ENCODE results near the gene TAGLN3.

The TAGLN3 gene

DNA sequence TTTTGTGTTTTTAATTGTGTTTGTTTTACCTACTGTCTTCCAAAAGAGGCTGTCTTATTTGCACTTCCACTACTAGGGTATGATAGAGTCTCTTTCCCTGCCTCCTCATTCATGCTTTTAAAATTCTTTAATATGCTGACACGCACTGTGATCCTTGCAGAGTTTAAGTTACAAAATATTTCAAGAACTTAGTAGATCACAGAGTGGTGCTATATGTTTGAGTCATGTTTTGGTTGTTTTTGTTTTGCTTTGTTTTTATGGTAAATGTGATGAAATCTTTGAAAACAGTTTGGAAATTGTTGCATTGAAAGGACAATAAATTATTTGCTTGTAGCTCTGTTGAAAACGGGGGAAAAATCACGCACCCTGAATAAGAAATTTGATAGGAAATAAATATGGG, 25.8 kb upstream of the TAGLN3 start:
- intact Hi-C loops (cut with DNase I) = no loop called here
- no peak for DNase-seq

DNA sequence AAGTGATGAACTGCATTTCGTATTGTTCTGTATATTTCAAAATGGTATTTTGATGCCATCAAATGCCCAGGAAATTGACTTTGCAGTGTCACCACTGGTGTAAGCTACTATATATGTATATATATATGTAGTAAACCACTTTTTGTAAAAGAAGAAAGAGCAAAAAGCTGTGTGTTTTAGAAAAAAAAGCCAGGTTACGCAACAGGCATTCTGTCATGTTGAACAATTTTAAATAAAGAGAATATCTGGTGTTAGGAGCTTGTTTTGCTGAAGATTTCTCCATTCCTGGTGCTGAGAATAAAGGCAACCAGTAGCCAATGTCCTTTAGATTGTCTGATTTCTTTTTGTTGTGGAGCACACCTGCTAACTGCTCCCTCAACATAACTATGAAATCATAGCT, 23.6 kb upstream of the TAGLN3 start:
- intact Hi-C loops (cut with DNase I) = no loop called here
- DNase-seq = no peak

DNA sequence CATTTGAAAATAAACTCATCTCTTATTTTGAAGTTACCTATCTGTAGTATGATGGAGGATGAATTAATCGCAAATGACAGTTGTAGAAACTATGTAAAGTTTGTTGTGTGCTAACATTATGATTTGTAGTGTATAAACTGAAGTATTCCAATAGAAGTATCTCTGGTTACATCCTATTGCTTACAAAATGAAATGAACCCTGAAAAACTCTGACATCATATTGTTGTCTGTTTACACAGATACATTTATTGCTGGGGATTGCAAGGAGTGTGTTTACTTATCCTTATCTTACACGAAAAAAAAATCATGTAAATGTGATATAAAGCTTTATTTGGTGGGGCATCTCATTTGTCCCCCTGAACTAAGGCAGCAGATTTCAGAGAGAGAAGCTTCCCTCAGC, 22.5 kb upstream of the TAGLN3 start:
- intact Hi-C loops (cut with DNase I) = no loop called here
- no peak for DNase-seq

DNA sequence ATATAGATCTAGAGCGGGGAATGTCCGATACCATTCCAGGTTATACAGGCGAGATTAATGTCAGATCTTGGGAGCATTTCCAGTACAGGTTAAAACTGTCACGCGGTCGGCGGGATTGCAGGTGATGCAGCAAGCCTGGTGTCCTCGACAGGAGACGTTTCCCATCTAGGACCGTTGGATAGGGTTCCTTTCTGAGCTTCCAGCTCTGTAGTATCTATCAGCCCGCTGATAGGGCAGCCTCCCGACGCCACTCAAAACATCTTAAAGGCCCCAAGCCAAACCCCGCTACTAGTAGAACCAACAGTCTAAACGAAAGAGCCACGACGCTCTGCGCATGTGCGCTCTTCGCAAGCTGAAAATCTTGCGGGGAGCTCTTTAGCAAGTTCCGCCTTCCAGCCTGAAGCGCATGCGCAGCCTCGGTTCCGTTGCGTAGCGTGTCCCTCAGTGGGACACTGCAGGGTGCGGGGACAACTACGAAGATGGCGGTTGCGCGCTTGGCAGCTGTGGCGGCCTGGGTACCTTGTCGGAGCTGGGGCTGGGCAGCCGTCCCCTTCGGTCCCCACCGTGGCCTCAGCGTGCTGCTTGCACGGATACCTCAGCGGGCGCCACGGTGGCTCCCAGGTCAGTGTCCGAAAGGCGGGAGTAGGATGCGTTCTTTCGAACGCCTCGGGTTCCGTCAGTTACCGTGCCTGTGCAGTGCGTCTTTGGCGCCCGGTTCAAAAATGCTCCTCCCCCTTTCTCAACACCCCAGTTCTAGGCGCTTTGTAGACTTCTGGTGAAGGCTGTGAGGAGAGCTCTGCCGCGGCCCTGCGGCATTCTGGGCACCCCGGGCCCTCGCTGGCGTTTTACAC, 19.9 kb upstream of the TAGLN3 start, which contains the start of gene ABHD10:
ABHD10 (plus strand) TSS at position 444 of the 851 bp plus-strand sequence; CDS start at position 480, 36 bp downstream.
- peak; percentile 93 to 99 (median 97) for DNase-seq
- intact Hi-C loops (cut with DNase I) = no loop called here

DNA sequence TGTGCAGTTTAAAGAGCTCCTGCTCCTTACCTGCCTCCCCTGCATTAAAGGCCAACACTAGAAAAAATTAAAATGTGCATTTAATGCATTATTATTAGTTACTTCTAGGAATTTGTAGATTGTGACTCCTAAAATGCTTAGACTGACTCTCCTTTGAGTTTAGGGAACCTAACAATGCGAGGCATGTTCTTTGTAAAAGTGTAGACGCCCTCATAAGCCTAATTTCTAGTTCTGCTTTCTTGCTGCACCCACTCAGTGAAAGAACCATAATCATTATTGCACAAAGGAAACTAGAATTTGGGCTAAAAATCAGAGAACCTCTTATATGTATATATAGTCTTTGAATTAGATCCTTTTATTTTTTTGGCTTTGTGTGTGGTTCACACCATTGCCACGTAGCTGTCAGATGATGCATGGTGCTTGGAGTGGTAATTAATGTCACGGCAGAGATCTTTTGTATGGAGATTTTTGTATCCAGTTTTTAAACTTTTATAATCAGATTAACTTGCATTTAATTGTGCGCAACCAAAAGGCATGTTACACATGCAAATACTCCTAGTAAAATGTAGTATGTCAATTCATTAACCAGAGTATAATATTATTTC, 19.2 kb upstream of the TAGLN3 start:
- intact Hi-C loops (cut with DNase I) = loop anchor here (10.0 kb wide), 1 partner anchor 65 kb away; no protein-coding TSS in a partner anchor
- no peak for DNase-seq

DNA sequence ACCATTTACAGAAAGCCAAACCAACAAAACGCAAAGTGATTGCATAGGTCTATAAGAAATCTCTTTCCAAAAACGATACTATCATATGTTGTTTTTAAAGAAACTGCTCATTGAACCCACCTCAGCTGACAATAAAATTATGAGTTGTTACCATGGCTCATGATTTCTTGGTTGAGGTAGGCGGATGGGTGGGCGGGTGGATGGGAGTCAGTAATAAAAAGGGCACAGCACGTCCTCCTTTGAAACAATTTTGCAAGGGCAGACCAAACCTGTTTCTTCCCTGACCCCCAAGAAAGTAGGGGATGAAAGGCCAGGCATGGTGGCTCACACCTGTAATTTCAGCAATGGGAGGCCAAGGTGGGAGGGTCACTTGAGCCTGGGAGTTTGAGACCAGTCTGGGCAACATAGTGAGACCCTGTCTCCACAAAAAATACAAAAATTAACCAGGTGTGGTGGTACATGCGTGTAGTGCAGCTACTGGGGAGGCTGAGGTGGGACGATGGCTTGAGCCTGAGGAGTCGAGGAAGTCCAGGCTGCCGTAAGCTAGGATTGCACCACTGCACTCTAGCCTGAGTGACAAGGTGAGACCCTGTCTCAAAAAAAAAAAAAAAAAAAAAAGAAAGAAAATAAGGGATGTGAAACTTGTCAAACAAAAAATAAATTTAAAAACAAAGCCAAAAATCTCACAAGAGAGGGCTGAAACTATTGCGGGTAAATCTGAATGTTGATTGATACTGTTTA, 17.8 kb upstream of the TAGLN3 start:
- intact Hi-C loops (cut with DNase I) = loop anchor here (10.0 kb wide), 1 partner anchor 64 kb away; no protein-coding TSS in a partner anchor

DNA sequence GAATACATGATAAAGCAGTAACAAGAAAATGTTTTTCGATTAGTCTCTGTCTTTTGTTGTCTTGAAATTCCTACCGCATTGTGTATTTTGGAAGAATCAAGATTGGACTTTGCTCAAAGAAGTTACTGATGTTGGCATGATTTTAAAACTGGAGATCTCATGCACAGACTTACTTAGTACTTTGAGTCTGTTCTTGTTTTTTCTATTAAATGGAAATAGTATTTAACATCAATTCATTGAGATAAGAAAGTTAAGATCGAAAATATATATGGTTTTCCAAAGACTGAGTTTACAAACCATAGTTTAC, 17.3 kb upstream of the TAGLN3 start:
- DNase-seq = no peak
- intact Hi-C loops (cut with DNase I) = loop anchor here (10.0 kb wide), 1 partner anchor 63 kb away; no protein-coding TSS in a partner anchor

More for the DNA sequence above, 17.8 kb upstream of the TAGLN3 start:
- peak in 22 of 42 donors; percentile 8 to 72 (median 44) for DNase-seq

DNA sequence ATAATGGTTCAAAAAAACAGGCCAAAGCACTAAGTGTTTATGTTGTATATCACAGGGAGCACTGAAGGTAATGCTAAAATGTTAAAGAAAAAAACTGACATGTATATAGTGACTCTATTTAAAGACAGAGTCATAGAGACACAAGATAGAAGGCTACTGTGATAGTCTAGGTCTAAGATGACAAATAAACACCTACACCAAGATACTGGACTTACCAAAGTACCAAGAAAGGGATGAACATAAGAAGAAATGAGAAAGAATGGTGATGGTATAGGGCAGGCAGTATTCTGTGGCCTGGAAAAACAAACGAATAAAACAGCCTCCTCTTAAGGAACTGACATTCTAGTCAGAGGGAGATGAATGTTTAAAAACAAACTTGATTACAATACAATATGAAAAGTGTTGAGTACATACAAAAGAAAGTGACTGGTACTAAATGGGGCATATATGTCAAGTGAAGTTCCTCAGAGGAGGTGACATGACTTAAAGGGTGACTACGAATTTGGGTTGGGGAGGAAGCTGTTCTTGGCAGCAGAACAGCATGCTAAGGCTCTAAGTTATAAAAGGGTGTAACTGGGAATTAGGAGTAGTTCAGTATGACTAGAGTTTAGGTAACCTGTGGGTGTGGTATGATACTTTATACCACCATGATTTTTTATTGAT, 14.0 kb upstream of the TAGLN3 start:
- no peak for DNase-seq
- intact Hi-C loops (cut with DNase I) = loop anchor here (10.0 kb wide), 1 partner anchor 60 kb away; no protein-coding TSS in a partner anchor

DNA sequence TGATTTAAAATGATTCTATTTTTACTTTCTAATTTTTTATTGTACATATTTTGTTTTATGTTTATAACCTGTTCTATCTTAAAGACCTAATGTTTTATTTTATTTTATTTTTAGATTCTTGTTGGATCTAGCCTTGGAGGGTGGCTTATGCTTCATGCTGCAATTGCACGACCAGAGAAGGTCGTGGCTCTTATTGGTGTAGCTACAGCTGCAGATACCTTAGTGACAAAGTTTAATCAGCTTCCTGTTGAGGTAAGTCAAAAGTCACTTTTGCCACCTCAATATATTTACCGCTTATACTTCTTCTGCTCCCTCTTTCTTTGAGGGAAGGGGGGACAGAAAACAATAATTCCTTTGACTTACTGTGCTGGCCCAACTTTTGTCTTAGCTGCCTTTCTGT, 11.9 kb upstream of the TAGLN3 start:
- no peak for DNase-seq
- intact Hi-C loops (cut with DNase I) = loop anchor here (10.0 kb wide), 1 partner anchor 58 kb away; no protein-coding TSS in a partner anchor

DNA sequence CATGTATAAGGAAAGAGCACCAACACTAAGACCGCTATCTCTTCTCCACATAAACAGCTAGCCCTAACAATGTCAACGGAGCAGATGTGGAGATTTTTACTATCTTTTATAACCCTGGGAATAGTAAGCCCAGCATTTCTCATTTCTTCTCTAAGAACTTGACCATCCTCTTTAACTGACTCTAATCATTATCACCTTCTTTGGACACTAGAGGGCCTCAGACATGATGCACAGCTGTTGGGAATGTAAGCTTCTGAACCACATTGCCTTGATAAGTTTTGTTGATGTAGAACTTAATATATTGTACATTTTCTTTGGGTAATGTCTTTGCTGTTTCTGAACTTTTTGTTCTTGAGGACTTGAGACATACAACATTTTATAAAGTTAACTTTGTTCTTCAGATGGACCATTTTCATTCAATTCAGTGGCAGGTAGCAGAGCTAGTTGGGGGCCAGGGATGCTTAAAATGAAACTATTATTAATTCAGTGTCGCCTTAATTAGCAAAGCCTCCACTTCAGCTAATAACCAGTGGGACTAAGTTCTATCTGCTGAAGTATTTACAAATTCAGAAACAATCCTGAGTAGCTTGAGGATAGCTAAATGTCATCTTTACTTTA, 9.6 kb upstream of the TAGLN3 start:
- intact Hi-C loops (cut with DNase I) = loop anchor here (10.0 kb wide), 1 partner anchor 56 kb away; no protein-coding TSS in a partner anchor
- peak in 3 of 42 donors; percentile 44 to 62 (median 61) for DNase-seq

DNA sequence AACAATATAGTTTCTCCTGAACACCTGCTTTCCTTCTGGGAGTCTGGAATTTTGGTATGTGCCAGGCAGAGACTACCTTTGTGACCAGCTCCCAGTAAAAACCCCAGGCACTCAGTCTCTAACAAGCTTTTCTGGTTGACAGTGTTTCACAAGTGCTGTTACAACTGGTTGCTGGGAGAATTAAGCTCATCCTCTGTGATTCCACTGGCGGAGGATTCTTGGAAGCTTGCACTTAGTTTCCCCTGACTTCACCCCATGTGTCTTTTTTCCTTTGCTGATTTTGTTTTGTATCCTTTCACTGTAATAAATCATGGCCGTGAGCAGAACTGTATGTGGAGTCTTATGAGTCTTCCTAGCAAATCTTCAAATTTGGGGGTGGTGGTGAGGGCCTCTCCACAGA, 5.7 kb upstream of the TAGLN3 start:
- intact Hi-C loops (cut with DNase I) = no loop called here
- DNase-seq = no peak

DNA sequence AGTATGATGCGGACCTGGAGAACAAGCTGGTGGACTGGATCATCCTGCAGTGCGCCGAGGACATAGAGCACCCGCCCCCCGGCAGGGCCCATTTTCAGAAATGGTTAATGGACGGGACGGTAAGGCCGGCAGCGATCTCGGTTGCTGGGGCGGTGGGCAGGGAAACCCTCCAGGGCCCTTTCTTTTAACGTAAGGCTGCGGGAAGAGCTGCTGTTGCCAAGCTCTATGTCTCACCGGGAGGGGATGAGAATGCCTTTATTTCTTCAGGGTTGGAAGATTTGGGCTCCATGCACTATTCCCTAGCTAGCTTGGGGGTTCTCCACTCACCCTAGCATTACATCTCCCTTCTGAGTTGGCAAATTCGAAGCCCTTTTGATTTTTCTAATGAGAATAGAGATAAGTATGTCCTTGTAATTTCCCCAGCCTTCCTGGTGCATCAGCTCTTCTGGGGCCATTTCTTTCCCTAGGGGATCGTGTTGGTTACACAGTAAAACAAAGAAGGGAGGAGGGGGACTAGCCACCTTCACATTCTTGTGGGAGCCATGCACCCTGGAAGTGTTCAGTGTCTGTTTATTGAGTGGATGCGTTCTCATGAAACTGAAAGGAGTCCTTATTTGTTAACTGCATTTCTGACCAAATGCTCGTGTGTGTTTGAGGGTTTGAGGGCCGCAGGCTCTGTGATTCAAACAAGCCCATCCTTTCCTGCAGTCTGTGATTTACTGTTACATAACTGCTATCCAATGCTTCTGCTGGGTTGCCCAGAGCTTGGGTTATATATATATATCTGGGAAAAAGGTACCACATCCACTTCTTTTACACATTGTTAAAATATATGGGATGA, 982 bp downstream of the TAGLN3 start:
- intact Hi-C loops (cut with DNase I) = no loop called here
- DNase-seq = peak in 6 of 42 donors; percentile 12 to 47 (median 31)

DNA sequence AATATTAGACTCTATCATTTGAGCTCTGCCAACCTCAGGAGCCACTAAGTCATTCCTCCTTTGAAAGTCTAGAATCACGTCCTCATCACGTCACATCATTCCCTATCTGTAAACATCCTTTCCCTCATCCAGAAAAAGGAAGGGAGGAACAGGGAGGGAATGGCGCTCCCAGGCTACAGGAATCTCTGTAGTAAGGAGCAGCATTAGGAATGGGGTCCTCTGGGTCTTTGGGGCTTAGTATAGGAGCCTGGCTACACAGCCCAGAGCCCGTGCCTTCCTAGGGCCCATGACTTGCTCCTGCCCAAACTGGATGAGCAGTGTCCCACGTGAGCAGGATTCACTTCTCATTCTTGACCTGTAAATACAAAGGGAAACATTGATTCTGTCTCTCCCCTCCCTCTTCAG, 1.6 kb downstream of the TAGLN3 start:
- peak in 2 of 42 donors; percentile 17 to 35 for DNase-seq
- intact Hi-C loops (cut with DNase I) = no loop called here

DNA sequence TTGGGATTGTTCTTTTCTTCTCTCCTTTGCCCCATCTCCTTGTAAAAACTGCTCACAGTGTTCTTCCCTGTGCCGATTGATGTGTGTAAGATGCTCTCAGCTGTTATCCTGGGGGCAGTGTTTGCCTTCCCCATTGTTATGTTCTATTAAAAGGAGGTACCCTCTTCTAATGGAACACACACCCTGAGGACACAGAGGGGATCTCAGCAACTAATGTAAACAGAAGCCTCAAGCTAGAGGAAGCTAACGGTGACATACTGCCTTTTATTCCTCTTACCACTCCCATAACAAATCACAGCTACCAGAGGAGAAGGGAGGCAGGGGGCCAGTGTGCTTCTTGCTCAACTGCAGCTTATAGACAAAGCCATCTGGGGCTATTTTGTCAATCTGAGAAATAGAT, 2.2 kb downstream of the TAGLN3 start:
- intact Hi-C loops (cut with DNase I) = no loop called here
- no peak for DNase-seq

DNA sequence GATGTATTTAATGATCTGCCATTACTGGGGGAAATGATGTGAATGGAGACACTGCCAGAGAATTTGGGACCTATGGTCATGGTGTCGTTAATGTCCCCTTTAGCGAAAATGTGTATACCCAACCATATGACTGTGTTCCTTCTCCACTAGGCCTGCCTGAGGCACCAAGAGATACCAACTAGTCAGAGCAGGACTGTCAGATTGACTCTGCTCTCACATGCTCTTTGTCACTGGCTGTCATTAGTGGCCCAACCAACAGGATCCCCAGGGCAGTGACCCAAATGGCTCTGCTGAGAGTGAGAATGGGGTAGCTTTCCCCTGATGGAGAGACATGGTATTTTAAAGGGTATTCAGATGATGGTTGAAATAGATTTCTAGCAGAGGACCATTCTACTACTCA, 2.8 kb downstream of the TAGLN3 start:
- intact Hi-C loops (cut with DNase I) = no loop called here
- DNase-seq = no peak

DNA sequence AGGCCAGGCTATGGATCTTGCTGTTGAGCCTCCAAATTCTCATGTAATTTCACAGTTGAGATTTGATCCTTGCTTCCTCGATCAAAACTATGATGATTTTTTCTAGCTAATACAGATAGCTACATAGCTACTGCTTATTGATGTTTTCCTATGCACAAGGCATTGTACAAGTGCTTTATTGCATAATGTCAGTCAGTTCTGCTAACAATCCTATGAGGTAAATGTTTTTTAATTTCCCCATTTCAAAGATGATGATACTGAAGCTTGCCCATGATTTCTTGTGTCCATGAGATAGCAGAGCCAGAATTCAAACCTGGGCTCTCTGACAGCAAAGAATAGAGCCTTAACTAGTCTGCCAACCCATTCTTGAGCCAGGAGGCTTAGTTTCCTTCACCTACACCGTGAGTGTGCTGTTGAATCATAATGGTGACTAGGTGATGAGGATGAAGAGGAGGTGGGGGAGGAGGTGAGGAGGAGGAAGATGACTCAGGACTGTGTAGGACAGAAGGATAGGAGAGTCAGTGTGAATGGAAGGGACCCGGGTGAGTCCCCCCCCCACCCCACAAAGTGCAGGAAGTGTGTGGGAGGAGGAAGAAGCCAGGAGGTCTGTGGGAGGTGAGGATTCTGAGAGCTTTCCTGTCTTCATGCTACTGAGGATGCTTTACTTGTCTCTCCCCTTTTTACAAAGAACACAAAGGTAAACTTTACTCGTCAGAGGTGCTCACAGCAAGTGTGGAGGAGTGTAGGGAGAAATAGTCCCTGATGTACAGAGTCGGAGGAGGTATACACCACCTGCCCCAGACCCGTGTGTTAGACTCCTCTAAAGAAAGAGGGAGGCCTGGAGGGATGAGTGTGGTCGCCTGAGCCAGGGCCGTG, 3.6 kb downstream of the TAGLN3 start:
- intact Hi-C loops (cut with DNase I) = no loop called here
- peak in 37 of 42 donors; percentile 11 to 78 (median 50) for DNase-seq

All from head of caudate nucleus (tissue), 42 donors.